Left cardiac atrium (tissue), 4 donors: ENCODE data around the gene AVPI1. TPM values are rescaled to one million over a fixed set of nuclear protein-coding genes. Genes with fewer than 3 reads are reported as not detected.
A peak's percentile ranks its signal among the peaks of the same experiment; 100 is the strongest.
"Not testable (repeated sequence)": the region's sequence is repeated elsewhere in the genome, so short reads cannot be mapped to it uniquely, and the experiment has no call there.

Experiments used
- ATAC-seq, 2 donors: fragments of 200-7000 bp; cut with Tn5 transposase; one replicate each; pipeline ENCODE4 v1.9.1; 2020; ENCODE audit warnings: mild to moderate bottlenecking in 2 of 2, moderate library complexity in 2 of 2
- DNase-seq: peaks from one replicate; pipeline ENCODE4 v3.0.0-alpha.2; 2020
- intact Hi-C, 2 donors: fragments of 100-400 bp; cut with DNase I; formaldehyde crosslinking; loops; one replicate each; pipeline versions ENCODE4 v1.14.1 to v1.15.1; 2022 to 2023
- total RNA-seq, 2 donors: library from RNA; stranded (reverse); fragmentation: NEBNext Ultra II Directional; extraction: Animal tissue kit (Norgen Biotek cat#: 25700); gene quantifications; one replicate each; pipeline ENCODE4 v1.2.1, GENCODE V29; 2021
- donor health status: DM: no; HTN: yes; CAD: no.
- donor health status: DM: no; HTN: yes; CAD: no; lungs with severe emphysema.
- donor health status: DM: yes; HTN: yes; CAD: no.
- donor health status: Dilated cardiomyopathy.

Gene AVPI1
- total RNA-seq, 2 donors from 2014 or later: 13.2 to 16.3 TPM

GRCh38 chr10:97656777-97657176, 30.3 kb downstream of the AVPI1 start:
- DNase-seq (no peak), ATAC-seq (no peak)
- intact Hi-C loops: no loop called here

- intact Hi-C loops: no loop called here
- DNase-seq (no peak), ATAC-seq (no peak)
Observed at GRCh38 chr10:97651773-97652172, 35.3 kb downstream of the AVPI1 start.

GRCh38 chr10:97650726-97651125, 36.3 kb downstream of the AVPI1 start:
- DNase-seq: no peak
- ATAC-seq: no peak
- intact Hi-C loops: no loop called here

- DNase-seq, intact Hi-C loops, ATAC-seq: not testable (repeated sequence)
Observed at GRCh38 chr10:97649405-97649750, 37.7 kb downstream of the AVPI1 start.

- intact Hi-C loops: no loop called here
- DNase-seq (no peak), ATAC-seq (peak; percentile 78 to 92)
Observed at GRCh38 chr10:97648562-97649404, 38.3 kb downstream of the AVPI1 start.

GRCh38 chr10:97647556-97647955, 39.5 kb downstream of the AVPI1 start:
- intact Hi-C loops: no loop called here
- peak in 1 of 2 donors; percentile 23 for ATAC-seq

GRCh38 chr10:97644936-97645335, 42.1 kb downstream of the AVPI1 start:
- intact Hi-C loops: no loop called here
- no peak for ATAC-seq
- no peak for DNase-seq

More at GRCh38 chr10:97647556-97647955, 39.5 kb downstream of the AVPI1 start:
- DNase-seq: no peak

- no peak for ATAC-seq
- intact Hi-C loops: no loop called here
- DNase-seq: no peak
Observed at GRCh38 chr10:97643441-97643985, 43.5 kb downstream of the AVPI1 start.

- intact Hi-C loops, ATAC-seq, DNase-seq: not testable (repeated sequence)
Observed at GRCh38 chr10:97642471-97643159, 44.4 kb downstream of the AVPI1 start.

- ATAC-seq: peak; percentile 54 to 69
- intact Hi-C loops: no loop called here
- DNase-seq: peak; percentile 36
Observed at GRCh38 chr10:97640868-97641811, 45.9 kb downstream of the AVPI1 start.

- peak; percentile 100 for DNase-seq
- intact Hi-C loops: no loop called here
- ATAC-seq: peak; percentile 99
Observed at GRCh38 chr10:97640174-97640867, 46.7 kb downstream of the AVPI1 start, which contains the start of gene PI4K2A. PI4K2A (plus strand) TSS chr10:97640671; CDS start chr10:97640743, 72 bp downstream.

- ATAC-seq, intact Hi-C loops, DNase-seq: not testable (repeated sequence)
Observed at GRCh38 chr10:97639090-97639489, 48.0 kb downstream of the AVPI1 start.

GRCh38 chr10:97635577-97635976, 51.5 kb downstream of the AVPI1 start:
- no peak for DNase-seq
- intact Hi-C loops: no loop called here
- ATAC-seq: no peak

GRCh38 chr10:97633921-97634320, 53.1 kb downstream of the AVPI1 start:
- ATAC-seq (peak in 1 of 2 donors; percentile 24), DNase-seq (no peak)
- intact Hi-C loops: no loop called here

GRCh38 chr10:97632949-97633884, 53.8 kb downstream of the AVPI1 start, which contains the start of gene MORN4:
MORN4 (minus strand) TSS chr10:97633500; CDS start chr10:97619653, 13,847 bp downstream.
- DNase-seq (peak; percentile 96), ATAC-seq (peak; percentile 100)
- intact Hi-C loops: no loop called here

GRCh38 chr10:97631098-97631497, 55.9 kb downstream of the AVPI1 start:
- intact Hi-C loops: no loop called here
- no peak for ATAC-seq

GRCh38 chr10:97629289-97629688, 57.8 kb downstream of the AVPI1 start:
- ATAC-seq (no peak), DNase-seq (no peak)
- intact Hi-C loops: no loop called here

More at GRCh38 chr10:97631098-97631497, 55.9 kb downstream of the AVPI1 start:
- no peak for DNase-seq
